BLaER1 (cell line): ENCODE data around the gene BRD9.
"Not testable (repeated sequence)": the region's sequence is repeated elsewhere in the genome, so short reads cannot be mapped to it uniquely, and the experiment has no call there.

Experiments used
- H3K27ac ChIP-seq: shearing (Covaris generic); formaldehyde crosslinking; 2 replicates; pipeline ENCODE4 v1.8.1; 2022
- H3K27me3 ChIP-seq: shearing (Covaris generic); formaldehyde crosslinking; 2 replicates; pipeline ENCODE4 v1.8.1; 2022
- H3K36me3 ChIP-seq: shearing (Covaris generic); formaldehyde crosslinking; 2 replicates; pipeline ENCODE4 v1.8.1; 2022
- H3K4me1 ChIP-seq: shearing (Covaris generic); formaldehyde crosslinking; 2 replicates; pipeline ENCODE4 v1.8.1; 2022
- H3K4me2 ChIP-seq: shearing (Covaris generic); formaldehyde crosslinking; 2 replicates; pipeline ENCODE4 v1.8.1; 2022
- H3K4me3 ChIP-seq: shearing (Covaris generic); formaldehyde crosslinking; 2 replicates; pipeline ENCODE4 v1.8.1; 2022
- H3K9ac ChIP-seq: shearing (Covaris generic); formaldehyde crosslinking; 2 replicates; pipeline ENCODE4 v1.8.1; 2022
- H3K9me3 ChIP-seq: shearing (Covaris generic); formaldehyde crosslinking; 2 replicates; pipeline ENCODE4 v1.8.1; 2022
- H4K20me1 ChIP-seq: shearing (Covaris generic); formaldehyde crosslinking; 2 replicates; pipeline ENCODE4 v1.8.1; 2022
- Cebpa-rat ChIP-seq: shearing (Covaris generic); IDR thresholded peaks from 2 replicates; pipeline ENCODE4 v1.8.1; 2022

BRD9 gene

GRCh38 chr5:881551-881935, 11.1 kb downstream of the BRD9 start:
- H3K4me3 ChIP-seq, result no peak overlapping the region
- no peaks in the 10 kb centered on the region for H3K27me3 ChIP-seq
- H4K20me1 ChIP-seq, result peaks cover 79% of the 10 kb centered on the region
- no peak overlapping the region for H3K4me2 ChIP-seq
- H3K4me1 ChIP-seq, result no peaks in the 10 kb centered on the region
- H3K27ac ChIP-seq, result no peak overlapping the region
- peaks cover 22% of the 10 kb centered on the region for H3K9me3 ChIP-seq
- no peak for TF ChIP-seq Cebpa-rat
- H3K9ac ChIP-seq, result no peak overlapping the region
- H3K36me3 ChIP-seq, result peaks cover 82% of the 10 kb centered on the region

GRCh38 chr5:880816-881550, 11.6 kb downstream of the BRD9 start:
- Histone ChIP-seq H3K36me3 (peaks cover 82% of the 10 kb centered on the region), H3K9ac (no peak overlapping the region), H4K20me1 (peaks cover 79% of the 10 kb centered on the region), H3K9me3 (peaks cover 22% of the 10 kb centered on the region), H3K4me3 (no peak overlapping the region), H3K4me2 (no peak overlapping the region), H3K27ac (no peak overlapping the region), H3K4me1 (no peaks in the 10 kb centered on the region), H3K27me3 (no peaks in the 10 kb centered on the region)
- TF ChIP-seq Cebpa-rat, result no peak

GRCh38 chr5:878677-879076, 13.9 kb downstream of the BRD9 start:
- H3K36me3 ChIP-seq, result peaks cover 82% of the 10 kb centered on the region
- not testable (repeated sequence) for H3K4me2 ChIP-seq, H3K4me3 ChIP-seq

DNA sequence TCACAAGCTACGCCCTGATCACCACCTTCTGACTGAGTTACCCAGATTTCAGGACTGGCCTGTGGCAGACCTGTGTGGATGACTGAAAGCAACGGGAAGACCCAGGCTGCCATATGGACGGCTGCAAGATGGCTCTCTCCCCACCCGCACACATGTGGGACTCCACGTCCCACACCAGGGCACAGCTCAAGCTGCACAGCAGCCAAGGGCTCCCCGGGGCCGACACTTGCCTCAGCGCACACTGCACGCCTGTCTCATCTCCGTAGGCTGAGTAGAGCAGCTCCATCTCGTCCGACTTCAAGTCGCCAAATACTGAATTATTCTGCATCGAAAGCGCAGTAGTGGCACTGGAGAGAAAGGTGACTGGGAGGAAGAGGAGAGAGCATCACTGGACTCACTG, 14.5 kb downstream of the BRD9 start:
- no peak overlapping the region for H3K4me3 ChIP-seq
- peaks cover 79% of the 10 kb centered on the region for H4K20me1 ChIP-seq
- H3K4me2 ChIP-seq, result no peak overlapping the region
- H3K27ac ChIP-seq, result no peak overlapping the region
- H3K9me3 ChIP-seq, result peaks cover 6% of the 10 kb centered on the region; the same call in 1 of the 2 replicates
- no peaks in the 10 kb centered on the region for H3K4me1 ChIP-seq
- TF ChIP-seq Cebpa-rat, result no peak
- H3K27me3 ChIP-seq, result no peaks in the 10 kb centered on the region
- peaks cover 82% of the 10 kb centered on the region for H3K36me3 ChIP-seq
- H3K9ac ChIP-seq, result no peak overlapping the region

More at GRCh38 chr5:878677-879076, 13.9 kb downstream of the BRD9 start:
- peaks cover 79% of the 10 kb centered on the region for H4K20me1 ChIP-seq
- H3K27ac ChIP-seq, H3K27me3 ChIP-seq, H3K4me1 ChIP-seq, H3K9ac ChIP-seq: not testable (repeated sequence)
- H3K9me3 ChIP-seq, result peaks cover 11% of the 10 kb centered on the region

DNA sequence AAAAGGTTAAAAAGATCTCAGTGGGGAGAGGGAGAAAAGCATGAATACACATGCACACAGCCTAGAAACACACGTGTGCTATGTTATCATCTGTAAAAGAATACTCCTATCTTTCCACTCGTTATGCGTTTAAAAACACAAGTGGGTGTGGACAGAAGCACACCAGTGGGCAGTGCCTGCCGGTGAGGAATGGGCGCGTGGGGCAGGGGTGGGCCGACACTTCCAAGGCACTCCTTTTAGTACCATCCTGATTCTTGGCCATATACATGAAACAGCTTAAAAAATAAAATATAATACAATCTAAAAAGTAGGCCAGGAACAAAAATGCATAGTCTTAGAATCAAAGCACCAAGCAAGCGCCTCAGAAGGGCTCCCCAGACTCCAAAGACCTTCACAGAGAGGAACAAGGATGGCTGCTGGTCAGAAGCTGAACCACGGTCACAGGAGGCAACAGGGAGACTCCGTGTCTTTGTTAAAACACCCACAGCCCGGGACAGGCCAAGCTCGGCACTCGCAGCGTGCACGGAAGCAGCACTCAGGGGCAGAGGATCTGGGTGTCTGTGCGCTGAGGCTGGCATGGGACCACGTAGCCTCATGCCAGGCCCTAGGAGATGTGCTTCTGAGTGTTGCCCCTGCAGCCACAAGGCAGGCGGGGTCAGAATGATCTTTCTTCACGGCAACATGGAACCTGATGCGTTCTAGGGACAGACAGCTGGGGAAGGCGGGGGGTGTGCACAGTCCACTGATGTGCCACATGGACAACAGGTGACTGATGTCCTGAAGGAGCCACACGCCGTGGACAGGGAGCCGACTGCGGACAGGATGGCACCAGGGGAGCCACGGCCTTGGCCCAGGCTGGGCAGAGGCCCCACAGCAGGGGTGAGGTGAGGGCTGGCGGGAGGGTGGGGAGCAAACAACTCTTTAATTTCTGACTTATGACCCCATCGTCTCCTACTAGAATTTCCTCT, 15.9 kb downstream of the BRD9 start:
- Histone ChIP-seq H3K9me3 (no peaks in the 10 kb centered on the region), H3K4me3 (no peak overlapping the region), H3K9ac (no peak overlapping the region), H3K27me3 (no peaks in the 10 kb centered on the region), H3K36me3 (peaks cover 82% of the 10 kb centered on the region), H3K27ac (no peak overlapping the region), H3K4me1 (no peaks in the 10 kb centered on the region), H3K4me2 (no peak overlapping the region), H4K20me1 (peaks cover 79% of the 10 kb centered on the region)
- no peak for TF ChIP-seq Cebpa-rat

GRCh38 chr5:875931-876330, 16.7 kb downstream of the BRD9 start:
- no peak for TF ChIP-seq Cebpa-rat
- Histone ChIP-seq H3K27ac (no peak overlapping the region), H3K36me3 (peaks cover 82% of the 10 kb centered on the region)

DNA sequence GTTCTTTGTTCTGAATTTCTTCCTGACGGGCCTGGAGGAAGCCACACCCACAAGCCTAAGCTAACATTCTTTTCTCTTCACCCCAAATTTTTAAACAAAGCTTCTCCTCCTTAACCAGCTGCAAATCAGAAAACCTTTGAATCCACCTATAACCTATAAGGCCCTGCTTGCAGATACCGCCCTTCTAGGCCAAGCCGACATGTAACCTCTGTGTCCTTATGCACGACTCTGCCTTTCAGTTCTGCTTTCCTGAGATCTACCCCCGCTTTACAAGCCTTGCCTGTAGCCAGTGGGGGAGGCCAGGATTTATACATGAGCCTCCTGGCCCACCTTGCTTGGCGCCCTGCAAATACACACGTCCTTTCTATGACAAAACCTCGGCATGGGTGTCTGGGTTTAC, 19.3 kb downstream of the BRD9 start:
- no peak for TF ChIP-seq Cebpa-rat
- no peak overlapping the region for H3K4me2 ChIP-seq
- no peak overlapping the region for H3K4me3 ChIP-seq
- no peaks in the 10 kb centered on the region for H3K9me3 ChIP-seq
- H3K36me3 ChIP-seq, result peaks cover 100% of the 10 kb centered on the region
- H3K4me1 ChIP-seq, result no peaks in the 10 kb centered on the region
- no peaks in the 10 kb centered on the region for H3K27me3 ChIP-seq
- no peak overlapping the region for H3K27ac ChIP-seq
- H3K9ac ChIP-seq, result no peak overlapping the region
- H4K20me1 ChIP-seq, result peaks cover 94% of the 10 kb centered on the region

More at GRCh38 chr5:875931-876330, 16.7 kb downstream of the BRD9 start:
- Histone ChIP-seq H3K9ac (no peak overlapping the region), H3K27me3 (no peaks in the 10 kb centered on the region), H3K4me3 (no peak overlapping the region), H3K4me2 (no peak overlapping the region), H3K4me1 (no peaks in the 10 kb centered on the region), H4K20me1 (peaks cover 79% of the 10 kb centered on the region), H3K9me3 (no peaks in the 10 kb centered on the region)

DNA sequence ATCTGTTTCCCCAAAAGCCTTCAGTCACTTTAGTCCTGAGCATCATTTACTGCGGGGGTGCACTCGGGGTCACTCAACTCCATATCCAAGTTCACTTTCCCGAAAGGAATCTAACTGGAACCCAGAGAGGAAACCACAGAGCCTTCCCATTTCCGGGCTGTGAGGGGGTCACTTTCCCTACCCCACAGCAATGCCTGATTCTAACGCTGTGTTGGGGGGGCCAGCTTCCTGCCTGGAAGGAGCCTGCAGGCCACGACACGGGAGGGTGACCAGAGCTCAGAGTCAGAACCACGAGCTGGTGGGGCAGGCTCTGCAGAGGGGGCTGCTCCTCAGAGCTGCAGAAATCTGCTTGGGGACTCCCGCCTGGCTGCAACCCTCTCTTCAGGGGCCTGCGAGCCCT, 20.3 kb downstream of the BRD9 start:
- H3K36me3 ChIP-seq, result peaks cover 100% of the 10 kb centered on the region
- H3K9me3 ChIP-seq, result no peaks in the 10 kb centered on the region
- H3K9ac ChIP-seq, result no peak overlapping the region
- peaks cover 94% of the 10 kb centered on the region for H4K20me1 ChIP-seq
- no peak overlapping the region for H3K27ac ChIP-seq
- no peaks in the 10 kb centered on the region for H3K4me1 ChIP-seq
- H3K4me2 ChIP-seq, result no peak overlapping the region
- no peaks in the 10 kb centered on the region for H3K27me3 ChIP-seq
- TF ChIP-seq Cebpa-rat, result no peak
- no peak overlapping the region for H3K4me3 ChIP-seq

DNA sequence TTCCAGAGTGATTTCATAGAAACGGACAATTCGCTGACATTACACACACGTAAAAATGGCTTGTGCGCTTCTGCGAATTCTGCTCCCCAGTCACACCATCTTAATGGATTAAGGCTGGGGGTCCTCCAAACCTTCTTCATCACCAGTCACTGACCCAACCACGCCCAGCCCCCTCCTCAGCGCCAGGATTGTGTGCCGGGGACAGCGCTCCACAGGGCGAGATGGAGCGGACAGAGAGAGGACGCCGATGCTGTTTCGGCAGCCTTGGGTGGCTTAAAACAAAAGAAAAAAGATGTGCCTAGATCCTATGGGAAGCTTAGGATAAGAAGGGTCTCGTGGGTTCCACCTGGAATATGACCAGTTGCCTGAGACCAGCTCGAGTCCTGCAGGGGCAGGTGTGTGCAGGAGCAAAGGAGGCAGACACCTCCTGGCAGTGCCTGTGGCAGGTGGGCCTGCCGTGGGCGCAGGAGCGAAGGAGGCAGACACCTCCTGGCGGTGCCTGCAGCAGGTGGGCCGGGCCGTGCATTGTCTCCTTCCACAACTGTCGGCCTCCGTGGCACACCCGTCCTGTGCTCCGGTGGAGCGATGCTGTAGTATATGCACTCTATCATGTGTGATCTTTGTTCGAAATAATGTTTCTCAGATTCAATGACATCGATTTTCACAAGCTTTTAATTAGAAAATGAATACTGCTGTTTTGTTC, 20.9 kb downstream of the BRD9 start:
- Histone ChIP-seq H4K20me1 (peaks cover 94% of the 10 kb centered on the region), H3K4me3 (no peak overlapping the region), H3K4me1 (no peaks in the 10 kb centered on the region), H3K4me2 (no peak overlapping the region), H3K9ac (no peak overlapping the region), H3K9me3 (no peaks in the 10 kb centered on the region), H3K36me3 (peaks cover 100% of the 10 kb centered on the region), H3K27ac (no peak overlapping the region), H3K27me3 (no peaks in the 10 kb centered on the region)
- no peak for TF ChIP-seq Cebpa-rat

DNA sequence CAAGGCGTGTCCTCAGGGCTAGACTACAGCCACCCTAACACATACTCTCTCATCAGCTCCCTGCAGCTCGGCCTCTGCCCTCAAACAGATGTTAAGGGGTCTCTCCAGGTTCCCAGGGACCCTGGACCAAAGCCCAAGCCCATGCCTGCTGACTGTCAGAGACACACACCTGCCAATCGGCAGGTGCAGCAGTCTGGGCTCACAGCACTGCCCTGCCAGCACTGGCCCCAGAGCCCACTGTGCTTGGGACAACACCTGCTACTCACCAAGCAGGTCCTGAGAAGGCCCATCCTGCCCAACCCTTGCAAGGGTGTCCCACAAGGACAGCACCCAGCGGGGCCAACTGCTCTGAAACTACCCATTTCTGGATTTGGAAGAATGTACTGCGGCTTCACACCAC, 21.6 kb downstream of the BRD9 start:
- Histone ChIP-seq H3K27me3 (no peaks in the 10 kb centered on the region), H3K4me2 (no peak overlapping the region), H3K27ac (no peak overlapping the region), H3K4me3 (no peak overlapping the region), H3K9ac (no peak overlapping the region), H4K20me1 (peaks cover 94% of the 10 kb centered on the region), H3K4me1 (no peaks in the 10 kb centered on the region), H3K36me3 (peaks cover 100% of the 10 kb centered on the region), H3K9me3 (no peaks in the 10 kb centered on the region)
- no peak for TF ChIP-seq Cebpa-rat
